HEK293 (cell line): ENCODE results near the gene ASXL3.
A peak's percentile ranks its signal among the peaks of the same experiment; 100 is the strongest.

Source experiments
- GFI1B ChIP-seq: fragments of 450-650 bp; formaldehyde crosslinking; IDR thresholded peaks from 2 replicates; pipeline ENCODE4 v1.5.1; 2016; ENCODE audit warnings: missing biosample characterization, missing genetic modification characterization
- GLI2 ChIP-seq: fragments of 450-650 bp; formaldehyde crosslinking; IDR thresholded peaks from 2 replicates; pipeline ENCODE4; 2017; ENCODE audit warnings: missing biosample characterization, missing genetic modification characterization, low read depth, borderline replicate concordance
- KLF16 ChIP-seq: fragments of 450-650 bp; formaldehyde crosslinking; IDR thresholded peaks from 2 replicates; pipeline ENCODE4 v1.5.1; 2017; ENCODE audit warnings: missing biosample characterization, missing genetic modification characterization
- RBAK ChIP-seq: fragments of 450-650 bp; formaldehyde crosslinking; IDR thresholded peaks from 2 replicates; pipeline ENCODE4 v1.5.1; 2016; ENCODE audit warnings: missing biosample characterization, missing genetic modification characterization
- SP2 ChIP-seq: fragments of 450-650 bp; formaldehyde crosslinking; IDR thresholded peaks from 2 replicates; pipeline ENCODE4 v1.5.1; 2016; ENCODE audit warnings: missing biosample characterization, missing genetic modification characterization
- TCF7L2 ChIP-seq: IDR thresholded peaks from 2 replicates; pipeline ENCODE4 v1.6.1; 2011; ENCODE audit warnings: low read depth, mild to moderate bottlenecking, inconsistent platforms, low read length, moderate library complexity, borderline replicate concordance
- ZBTB48 ChIP-seq: fragments of 450-650 bp; formaldehyde crosslinking; IDR thresholded peaks from 2 replicates; pipeline ENCODE4 v1.5.1; 2016; ENCODE audit warnings: missing biosample characterization, missing genetic modification characterization
- ZBTB7A ChIP-seq: fragments of 450-650 bp; formaldehyde crosslinking; IDR thresholded peaks from 2 replicates; pipeline ENCODE4 v1.5.1; 2016; ENCODE audit warnings: low read depth, missing biosample characterization, missing genetic modification characterization
- ZNF132 ChIP-seq: fragments of 450-650 bp; formaldehyde crosslinking; IDR thresholded peaks from 2 replicates; pipeline ENCODE4 v1.5.1; 2017; ENCODE audit warnings: missing biosample characterization, missing genetic modification characterization, borderline replicate concordance
- ZNF140 ChIP-seq: fragments of 450-650 bp; formaldehyde crosslinking; IDR thresholded peaks from 2 replicates; pipeline ENCODE4 v1.5.1; 2016; ENCODE audit warnings: missing biosample characterization, missing genetic modification characterization
- ZNF394 ChIP-seq: fragments of 450-650 bp; formaldehyde crosslinking; IDR thresholded peaks from 2 replicates; pipeline ENCODE4 v1.5.1; 2016; ENCODE audit warnings: missing biosample characterization, missing genetic modification characterization, mild to moderate bottlenecking, moderate library complexity, borderline replicate concordance
- ZNF426 ChIP-seq: fragments of 450-650 bp; formaldehyde crosslinking; IDR thresholded peaks from 2 replicates; pipeline ENCODE4 v1.5.1; 2017; ENCODE audit warnings: missing biosample characterization, missing genetic modification characterization, mild to moderate bottlenecking, inconsistent platforms, moderate library complexity
- ZNF514 ChIP-seq: fragments of 450-650 bp; formaldehyde crosslinking; IDR thresholded peaks from 2 replicates; pipeline ENCODE4 v1.5.1; 2016; ENCODE audit warnings: missing biosample characterization, missing genetic modification characterization
- ZNF555 ChIP-seq: fragments of 450-650 bp; formaldehyde crosslinking; conservative IDR thresholded peaks from 2 replicates; pipeline ENCODE4 v1.5.1; 2017; ENCODE audit warnings: missing biosample characterization, mild to moderate bottlenecking, missing genetic modification characterization, inconsistent platforms
- ZNF560 ChIP-seq: fragments of 450-650 bp; formaldehyde crosslinking; IDR thresholded peaks from 2 replicates; pipeline ENCODE4 v1.5.1; 2017; ENCODE audit warnings: missing biosample characterization, missing genetic modification characterization, borderline replicate concordance
- ZNF626 ChIP-seq: fragments of 450-650 bp; sonication (Bioruptor Pico); formaldehyde crosslinking; IDR thresholded peaks from 2 replicates; pipeline ENCODE4 v1.5.1; 2018; ENCODE audit warnings: missing biosample characterization, missing genetic modification characterization, inconsistent platforms
- ZNF654 ChIP-seq: fragments of 450-650 bp; formaldehyde crosslinking; IDR thresholded peaks from 2 replicates; pipeline ENCODE4 v1.5.1; 2016; ENCODE audit warnings: low read depth, missing biosample characterization, missing genetic modification characterization
- ZNF670 ChIP-seq: fragments of 450-650 bp; formaldehyde crosslinking; IDR thresholded peaks from 2 replicates; pipeline ENCODE4 v1.5.1; 2016; ENCODE audit warnings: missing biosample characterization, missing genetic modification characterization, low read depth
- ZNF701 ChIP-seq: fragments of 450-650 bp; formaldehyde crosslinking; IDR thresholded peaks from 2 replicates; pipeline ENCODE4 v1.5.1; 2016; ENCODE audit warnings: missing biosample characterization, missing genetic modification characterization
- ZNF837 ChIP-seq: fragments of 450-650 bp; formaldehyde crosslinking; IDR thresholded peaks from 2 replicates; pipeline ENCODE4 v1.5.1; 2016; ENCODE audit warnings: missing biosample characterization, missing genetic modification characterization
- TF ChIP-seq, protein P1 (sequence below): fragments of 450-650 bp; formaldehyde crosslinking; IDR thresholded peaks from 2 replicates; pipeline ENCODE4 v1.5.0; 2017; ENCODE audit warnings: missing biosample characterization, missing genetic modification characterization, borderline replicate concordance
- TF ChIP-seq, protein P2 (sequence below): fragments of 450-650 bp; formaldehyde crosslinking; IDR thresholded peaks from 2 replicates; pipeline ENCODE4 v1.5.1; 2016; ENCODE audit warnings: missing biosample characterization, missing genetic modification characterization
- TF ChIP-seq, protein P3 (sequence below): fragments of 450-650 bp; formaldehyde crosslinking; conservative IDR thresholded peaks from 2 replicates; pipeline ENCODE4 v1.5.1; 2016; ENCODE audit warnings: low read depth, missing biosample characterization, missing genetic modification characterization

Gene ASXL3

DNA sequence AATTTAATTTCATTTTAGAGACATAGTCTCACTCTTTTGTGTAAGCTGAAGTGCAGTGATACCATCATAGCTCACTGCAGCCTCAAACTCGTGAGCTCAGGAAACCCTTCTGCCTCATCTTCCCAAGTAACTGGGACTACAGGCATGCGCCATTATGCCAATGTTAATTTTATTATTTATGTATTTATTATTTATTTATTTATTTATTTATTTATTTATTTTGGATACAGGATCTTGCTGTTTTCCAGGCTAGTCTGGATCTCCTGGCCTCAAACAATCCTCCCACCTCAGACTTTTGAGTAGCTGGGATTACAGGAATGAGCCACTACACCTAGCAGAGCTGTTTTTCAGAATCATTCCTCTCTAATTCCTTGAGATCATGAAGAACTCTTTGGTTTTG is 99.9 kb downstream of the ASXL3 start (continued):
- TF ChIP-seq ZNF701 = no peak
- no peak for TF ChIP-seq ZBTB7A (tag by site-specific recombination)
- TF ChIP-seq KLF16 (tag by site-specific recombination) = no peak
- TF ChIP-seq ZNF670 = no peak
- no peak for TF ChIP-seq ZNF654 (tag by site-specific recombination)
- TF ChIP-seq, protein P1, sequence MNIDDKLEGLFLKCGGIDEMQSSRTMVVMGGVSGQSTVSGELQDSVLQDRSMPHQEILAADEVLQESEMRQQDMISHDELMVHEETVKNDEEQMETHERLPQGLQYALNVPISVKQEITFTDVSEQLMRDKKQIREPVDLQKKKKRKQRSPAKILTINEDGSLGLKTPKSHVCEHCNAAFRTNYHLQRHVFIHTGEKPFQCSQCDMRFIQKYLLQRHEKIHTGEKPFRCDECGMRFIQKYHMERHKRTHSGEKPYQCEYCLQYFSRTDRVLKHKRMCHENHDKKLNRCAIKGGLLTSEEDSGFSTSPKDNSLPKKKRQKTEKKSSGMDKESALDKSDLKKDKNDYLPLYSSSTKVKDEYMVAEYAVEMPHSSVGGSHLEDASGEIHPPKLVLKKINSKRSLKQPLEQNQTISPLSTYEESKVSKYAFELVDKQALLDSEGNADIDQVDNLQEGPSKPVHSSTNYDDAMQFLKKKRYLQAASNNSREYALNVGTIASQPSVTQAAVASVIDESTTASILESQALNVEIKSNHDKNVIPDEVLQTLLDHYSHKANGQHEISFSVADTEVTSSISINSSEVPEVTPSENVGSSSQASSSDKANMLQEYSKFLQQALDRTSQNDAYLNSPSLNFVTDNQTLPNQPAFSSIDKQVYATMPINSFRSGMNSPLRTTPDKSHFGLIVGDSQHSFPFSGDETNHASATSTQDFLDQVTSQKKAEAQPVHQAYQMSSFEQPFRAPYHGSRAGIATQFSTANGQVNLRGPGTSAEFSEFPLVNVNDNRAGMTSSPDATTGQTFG (tag by site-specific recombination) = no peak
- TF ChIP-seq, protein P2, sequence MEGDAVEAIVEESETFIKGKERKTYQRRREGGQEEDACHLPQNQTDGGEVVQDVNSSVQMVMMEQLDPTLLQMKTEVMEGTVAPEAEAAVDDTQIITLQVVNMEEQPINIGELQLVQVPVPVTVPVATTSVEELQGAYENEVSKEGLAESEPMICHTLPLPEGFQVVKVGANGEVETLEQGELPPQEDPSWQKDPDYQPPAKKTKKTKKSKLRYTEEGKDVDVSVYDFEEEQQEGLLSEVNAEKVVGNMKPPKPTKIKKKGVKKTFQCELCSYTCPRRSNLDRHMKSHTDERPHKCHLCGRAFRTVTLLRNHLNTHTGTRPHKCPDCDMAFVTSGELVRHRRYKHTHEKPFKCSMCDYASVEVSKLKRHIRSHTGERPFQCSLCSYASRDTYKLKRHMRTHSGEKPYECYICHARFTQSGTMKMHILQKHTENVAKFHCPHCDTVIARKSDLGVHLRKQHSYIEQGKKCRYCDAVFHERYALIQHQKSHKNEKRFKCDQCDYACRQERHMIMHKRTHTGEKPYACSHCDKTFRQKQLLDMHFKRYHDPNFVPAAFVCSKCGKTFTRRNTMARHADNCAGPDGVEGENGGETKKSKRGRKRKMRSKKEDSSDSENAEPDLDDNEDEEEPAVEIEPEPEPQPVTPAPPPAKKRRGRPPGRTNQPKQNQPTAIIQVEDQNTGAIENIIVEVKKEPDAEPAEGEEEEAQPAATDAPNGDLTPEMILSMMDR (tag by site-specific recombination) = no peak
- 0 out of 2 replicates have a peak, but pooled peaks have one; percentile 18 for TF ChIP-seq ZNF555 (tag by site-specific recombination)
- no peak for TF ChIP-seq ZNF626 (tag by site-specific recombination)
- TF ChIP-seq ZNF426 (tag by site-specific recombination) = peak; percentile 34
- no peak for TF ChIP-seq GLI2 (tag by site-specific recombination)
- no peak for TF ChIP-seq RBAK (tag by site-specific recombination)
- no peak for TF ChIP-seq ZBTB48 (tag by site-specific recombination)
- no peak for TF ChIP-seq GFI1B (tag by site-specific recombination)
- TF ChIP-seq ZNF140 (tag by site-specific recombination) = no peak; the same call in 1 of the 2 replicates
- TF ChIP-seq ZNF132 (tag by site-specific recombination) = no peak
- peak; percentile 52; the same call in 1 of the 2 replicates for TF ChIP-seq ZNF394 (tag by site-specific recombination)
- no peak for TF ChIP-seq SP2 (tag by site-specific recombination)
- TF ChIP-seq, protein P3, sequence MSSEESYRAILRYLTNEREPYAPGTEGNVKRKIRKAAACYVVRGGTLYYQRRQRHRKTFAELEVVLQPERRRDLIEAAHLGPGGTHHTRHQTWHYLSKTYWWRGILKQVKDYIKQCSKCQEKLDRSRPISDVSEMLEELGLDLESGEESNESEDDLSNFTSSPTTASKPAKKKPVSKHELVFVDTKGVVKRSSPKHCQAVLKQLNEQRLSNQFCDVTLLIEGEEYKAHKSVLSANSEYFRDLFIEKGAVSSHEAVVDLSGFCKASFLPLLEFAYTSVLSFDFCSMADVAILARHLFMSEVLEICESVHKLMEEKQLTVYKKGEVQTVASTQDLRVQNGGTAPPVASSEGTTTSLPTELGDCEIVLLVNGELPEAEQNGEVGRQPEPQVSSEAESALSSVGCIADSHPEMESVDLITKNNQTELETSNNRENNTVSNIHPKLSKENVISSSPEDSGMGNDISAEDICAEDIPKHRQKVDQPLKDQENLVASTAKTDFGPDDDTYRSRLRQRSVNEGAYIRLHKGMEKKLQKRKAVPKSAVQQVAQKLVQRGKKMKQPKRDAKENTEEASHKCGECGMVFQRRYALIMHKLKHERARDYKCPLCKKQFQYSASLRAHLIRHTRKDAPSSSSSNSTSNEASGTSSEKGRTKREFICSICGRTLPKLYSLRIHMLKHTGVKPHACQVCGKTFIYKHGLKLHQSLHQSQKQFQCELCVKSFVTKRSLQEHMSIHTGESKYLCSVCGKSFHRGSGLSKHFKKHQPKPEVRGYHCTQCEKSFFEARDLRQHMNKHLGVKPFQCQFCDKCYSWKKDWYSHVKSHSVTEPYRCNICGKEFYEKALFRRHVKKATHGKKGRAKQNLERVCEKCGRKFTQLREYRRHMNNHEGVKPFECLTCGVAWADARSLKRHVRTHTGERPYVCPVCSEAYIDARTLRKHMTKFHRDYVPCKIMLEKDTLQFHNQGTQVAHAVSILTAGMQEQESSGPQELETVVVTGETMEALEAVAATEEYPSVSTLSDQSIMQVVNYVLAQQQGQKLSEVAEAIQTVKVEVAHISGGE (tag by site-specific recombination) = peak; percentile 43; the same call in 1 of the 2 replicates
- TF ChIP-seq TCF7L2 = no peak
- no peak for TF ChIP-seq ZNF514 (tag by site-specific recombination)
- no peak for TF ChIP-seq ZNF837 (tag by site-specific recombination)
- no peak for TF ChIP-seq ZNF560 (tag by site-specific recombination)
- TF ChIP-seq, all 188 proteins: peak for 5
